Measurements from ENCODE around the gene SETX.

SETX gene

GRCh38 chr9:132287256-132287760 is 67.5 kb downstream of the SETX start:
- TF ChIP-seq CSRNP3 (CRISPR knock-in tag; IDR thresholded peaks at IDR 0.05) = no peak
- TF ChIP-seq ZFP30 (CRISPR knock-in tag; IDR thresholded peaks at IDR 0.05) = no peak
- TF ChIP-seq GLIS3 (CRISPR knock-in tag; IDR thresholded peaks at IDR 0.05) = no peak
- no peak for TF ChIP-seq ARNTL (CRISPR knock-in tag; IDR thresholded peaks at IDR 0.05; ENCODE audit: borderline replicate concordance, low read depth)
- TF ChIP-seq ISL1 (CRISPR knock-in tag; IDR thresholded peaks at IDR 0.05) = no peak
- TF ChIP-seq TOX (CRISPR knock-in tag; IDR thresholded peaks at IDR 0.05; ENCODE audit: borderline replicate concordance) = no peak
- no peak for TF ChIP-seq ZFP3 (CRISPR knock-in tag; IDR thresholded peaks at IDR 0.05)
- no peak for TF ChIP-seq PATZ1 (CRISPR knock-in tag; IDR thresholded peaks at IDR 0.05; ENCODE audit: borderline replicate concordance)
- no peak for TF ChIP-seq CSDC2 (CRISPR knock-in tag; IDR thresholded peaks at IDR 0.05)
- TF ChIP-seq RARB (CRISPR knock-in tag; IDR thresholded peaks at IDR 0.05) = no peak
- no peak for TF ChIP-seq ZNF70 (CRISPR knock-in tag; IDR thresholded peaks at IDR 0.05)
- no peak for TF ChIP-seq ZNF565 (CRISPR knock-in tag; conservative IDR thresholded peaks at IDR 0.05; ENCODE audit: low read depth)
- TF ChIP-seq TCF4 (CRISPR knock-in tag; IDR thresholded peaks at IDR 0.05; ENCODE audit: borderline replicate concordance) = no peak
- no peak for TF ChIP-seq ZNF8 (CRISPR knock-in tag; IDR thresholded peaks at IDR 0.05)
- no peak for TF ChIP-seq PPARA (CRISPR knock-in tag; IDR thresholded peaks at IDR 0.05; ENCODE audit: borderline replicate concordance)
- no peak for TF ChIP-seq OSR1 (CRISPR knock-in tag; IDR thresholded peaks at IDR 0.05)
- no peak for TF ChIP-seq SNAI2 (CRISPR knock-in tag; IDR thresholded peaks at IDR 0.05)
- no peak for TF ChIP-seq BACH2 (CRISPR knock-in tag; IDR thresholded peaks at IDR 0.05; ENCODE audit: borderline replicate concordance)

GRCh38 chr9:132283863-132284262 is 70.9 kb downstream of the SETX start:
- peak; percentile 56; the same call in 2 of the 3 replicates for ATAC-seq
- TF ChIP-seq CSDC2 (CRISPR knock-in tag; IDR thresholded peaks at IDR 0.05) (no peak), TOX (CRISPR knock-in tag; IDR thresholded peaks at IDR 0.05; ENCODE audit: borderline replicate concordance) (no peak), ZC3H10 (CRISPR knock-in tag; IDR thresholded peaks at IDR 0.05) (no peak), ISL1 (CRISPR knock-in tag; IDR thresholded peaks at IDR 0.05) (no peak), CREB5 (CRISPR knock-in tag; IDR thresholded peaks at IDR 0.05; ENCODE audit: low read depth) (no peak), SNAI2 (CRISPR knock-in tag; IDR thresholded peaks at IDR 0.05) (no peak), ZNF70 (CRISPR knock-in tag; IDR thresholded peaks at IDR 0.05) (no peak), TSHZ2 (CRISPR knock-in tag; IDR thresholded peaks at IDR 0.05) (no peak), ZNF8 (CRISPR knock-in tag; IDR thresholded peaks at IDR 0.05) (no peak), OSR1 (CRISPR knock-in tag; IDR thresholded peaks at IDR 0.05) (no peak), RARB (CRISPR knock-in tag; IDR thresholded peaks at IDR 0.05) (no peak), TCF4 (CRISPR knock-in tag; IDR thresholded peaks at IDR 0.05; ENCODE audit: borderline replicate concordance) (no peak), ARNTL (CRISPR knock-in tag; IDR thresholded peaks at IDR 0.05; ENCODE audit: borderline replicate concordance, low read depth) (no peak)

More at GRCh38 chr9:132287256-132287760, 67.5 kb downstream of the SETX start:
- no peak for ATAC-seq

GRCh38 chr9:132283165-132283564 is 71.6 kb downstream of the SETX start:
- no peak for ATAC-seq
- TF ChIP-seq ZNF70 (CRISPR knock-in tag; IDR thresholded peaks at IDR 0.05) (no peak), ARNTL (CRISPR knock-in tag; IDR thresholded peaks at IDR 0.05; ENCODE audit: borderline replicate concordance, low read depth) (no peak), CSRNP3 (CRISPR knock-in tag; IDR thresholded peaks at IDR 0.05) (no peak), ISL1 (CRISPR knock-in tag; IDR thresholded peaks at IDR 0.05) (no peak), ESRRG (CRISPR knock-in tag; IDR thresholded peaks at IDR 0.05) (no peak), RARB (CRISPR knock-in tag; IDR thresholded peaks at IDR 0.05) (no peak), CSDC2 (CRISPR knock-in tag; IDR thresholded peaks at IDR 0.05) (no peak), GLIS3 (CRISPR knock-in tag; IDR thresholded peaks at IDR 0.05) (no peak), ZNF8 (CRISPR knock-in tag; IDR thresholded peaks at IDR 0.05) (no peak), PPARA (CRISPR knock-in tag; IDR thresholded peaks at IDR 0.05; ENCODE audit: borderline replicate concordance) (no peak), CREB5 (CRISPR knock-in tag; IDR thresholded peaks at IDR 0.05; ENCODE audit: low read depth) (no peak), ZC3H10 (CRISPR knock-in tag; IDR thresholded peaks at IDR 0.05) (no peak), TSHZ2 (CRISPR knock-in tag; IDR thresholded peaks at IDR 0.05) (no peak), ZNF565 (CRISPR knock-in tag; conservative IDR thresholded peaks at IDR 0.05; ENCODE audit: low read depth) (no peak)
